ENCODE results near the gene IMPDH1. TPM values are rescaled to one million over a fixed set of nuclear protein-coding genes. Genes with fewer than 3 reads are reported as not detected.

The IMPDH1 gene
- total RNA-seq, 2 experiments from 2014 or later = 26.5 to 27.0 TPM

- H3K4me1 ChIP-seq (ENCODE audit: insufficient read depth, low read length) = peaks cover 8% of the 10 kb centered on the region
- H3K4me3 ChIP-seq (ENCODE audit: low read length) = no peak overlapping the region
- H3K27ac ChIP-seq (ENCODE audit: low read depth in 1 of 2, low read length in 2 of 2) = no peak overlapping the region
- Mint-ChIP-seq H3K9me3 (no peaks in the 10 kb centered on the region), H3K4me3 (no peak overlapping the region), H3K27me3 (no peaks in the 10 kb centered on the region), H3K27ac (no peak overlapping the region), H3K4me1 (ENCODE audit: low read depth) (no peaks in the 10 kb centered on the region), H3K36me3 (ENCODE audit: low read depth) (no peaks in the 10 kb centered on the region)
- H3K27me3 ChIP-seq (ENCODE audit: control insufficient read depth in 1 of 2, insufficient read depth in 2 of 2, low read length in 2 of 2) = no peaks in the 10 kb centered on the region
- no peak for ATAC-seq (ENCODE audit: poor library complexity)
- ChIA-PET POLR2A (no interaction called here), CTCF (interaction anchor here (6.7 kb wide), 1 partner anchor 38 kb away, joined by 162 read pairs; no protein-coding TSS in a partner anchor)
- H3K9me3 ChIP-seq (ENCODE audit: control insufficient read depth in 1 of 2, insufficient read depth in 1 of 2, low read length in 2 of 2) = no peaks in the 10 kb centered on the region
- H3K36me3 ChIP-seq (ENCODE audit: insufficient read depth, low read length) = no peaks in the 10 kb centered on the region
- peak in 3 of 14 experiments; percentile 32 to 63 (median 59) for DNase-seq
- intact Hi-C loops (cut with DNase I, micrococcal nuclease) = loop anchor here in 1 of 2 experiments (10.0 kb wide), 1 partner anchor 78 kb away; the partner anchor contains the start of gene RBM28
- no peak for TF ChIP-seq CTCF (IDR thresholded peaks at IDR 0.05)
Measured at GRCh38 chr7:128422842-128423241, 13.1 kb upstream of the IMPDH1 start.

GRCh38 chr7:128422037-128422436, 12.3 kb upstream of the IMPDH1 start:
- no peak for DNase-seq
- Mint-ChIP-seq H3K9me3 (no peaks in the 10 kb centered on the region), H3K4me1 (ENCODE audit: low read depth) (no peaks in the 10 kb centered on the region), H3K4me3 (no peak overlapping the region), H3K27me3 (no peaks in the 10 kb centered on the region), H3K27ac (no peak overlapping the region), H3K36me3 (ENCODE audit: low read depth) (no peaks in the 10 kb centered on the region)
- Histone ChIP-seq H3K27ac (ENCODE audit: low read depth in 1 of 2, low read length in 2 of 2) (no peak overlapping the region), H3K27me3 (ENCODE audit: control insufficient read depth in 1 of 2, insufficient read depth in 2 of 2, low read length in 2 of 2) (no peaks in the 10 kb centered on the region), H3K4me3 (ENCODE audit: low read length) (no peak overlapping the region), H3K9me3 (ENCODE audit: control insufficient read depth in 1 of 2, insufficient read depth in 1 of 2, low read length in 2 of 2) (no peaks in the 10 kb centered on the region), H3K36me3 (ENCODE audit: insufficient read depth, low read length) (no peaks in the 10 kb centered on the region), H3K4me1 (ENCODE audit: insufficient read depth, low read length) (peaks cover 6% of the 10 kb centered on the region)
- POLR2A ChIA-PET = no interaction called here
- CTCF ChIA-PET = no interaction called here
- no peak for ATAC-seq (ENCODE audit: poor library complexity)
- intact Hi-C loops (cut with DNase I, micrococcal nuclease) = loop anchor here in 1 of 2 experiments (10.0 kb wide), 1 partner anchor 77 kb away; the partner anchor contains the start of gene RBM28
- TF ChIP-seq CTCF (IDR thresholded peaks at IDR 0.05) = no peak

GRCh38 chr7:128421384-128421783, 11.6 kb upstream of the IMPDH1 start:
- intact Hi-C loops (cut with DNase I, micrococcal nuclease) = loop anchor here in 1 of 2 experiments (10.0 kb wide), 1 partner anchor 77 kb away; the partner anchor contains the start of gene RBM28
- H3K9me3 ChIP-seq (ENCODE audit: control insufficient read depth in 1 of 2, insufficient read depth in 1 of 2, low read length in 2 of 2) = no peaks in the 10 kb centered on the region
- Mint-ChIP-seq H3K27me3 (no peaks in the 10 kb centered on the region), H3K9me3 (no peaks in the 10 kb centered on the region), H3K4me1 (ENCODE audit: low read depth) (no peaks in the 10 kb centered on the region), H3K4me3 (no peak overlapping the region), H3K27ac (no peak overlapping the region), H3K36me3 (ENCODE audit: low read depth) (no peaks in the 10 kb centered on the region)
- POLR2A ChIA-PET = no interaction called here
- no peaks in the 10 kb centered on the region for H3K27me3 ChIP-seq (ENCODE audit: control insufficient read depth in 1 of 2, insufficient read depth in 2 of 2, low read length in 2 of 2)
- no peak for TF ChIP-seq CTCF (IDR thresholded peaks at IDR 0.05)
- no peak overlapping the region for H3K27ac ChIP-seq (ENCODE audit: low read depth in 1 of 2, low read length in 2 of 2)
- no peak overlapping the region for H3K4me3 ChIP-seq (ENCODE audit: low read length)
- DNase-seq = no peak
- H3K4me1 ChIP-seq (ENCODE audit: insufficient read depth, low read length) = peaks cover 6% of the 10 kb centered on the region
- ATAC-seq (ENCODE audit: poor library complexity) = no peak
- CTCF ChIA-PET = no interaction called here
- no peaks in the 10 kb centered on the region for H3K36me3 ChIP-seq (ENCODE audit: insufficient read depth, low read length)
